Hepatocyte (in vitro differentiated cells): ENCODE data around the gene CHRNE. TPM values are rescaled to one million over a fixed set of nuclear protein-coding genes. Genes with fewer than 3 reads are reported as not detected.

Source experiments
- DNase-seq: peaks from one replicate; pipeline ENCODE4 v3.0.0-alpha.2; 2016; ENCODE audit warnings: low spot score
- H2AFZ ChIP-seq: fragments of 200-600 bp; sonication (generic); 2 replicates; pipeline ENCODE4 v1.6.0; 2016; ENCODE audit warnings: antibody characterized with exemption, mild to moderate bottlenecking
- H3K27ac ChIP-seq: fragments of 200-600 bp; sonication (generic); 2 replicates; pipeline ENCODE4 v1.5.1; 2016; ENCODE audit warnings: mild to moderate bottlenecking
- H3K27me3 ChIP-seq: fragments of 200-600 bp; sonication (generic); 2 replicates; pipeline ENCODE4 v1.6.1; 2016
- H3K36me3 ChIP-seq: fragments of 200-600 bp; sonication (generic); replicated peaks from 2 replicates; pipeline ENCODE4 v1.5.1; 2016; ENCODE audit warnings: low read depth; ENCODE audit not compliant: insufficient read depth
- H3K4me1 ChIP-seq: fragments of 200-600 bp; sonication (generic); 2 replicates; pipeline ENCODE4 v1.5.1; 2016; ENCODE audit warnings: mild to moderate bottlenecking, moderate library complexity; ENCODE audit not compliant: insufficient read depth
- H3K4me2 ChIP-seq: fragments of 200-600 bp; sonication (generic); 2 replicates; pipeline ENCODE4 v1.6.0; 2016
- H3K4me3 ChIP-seq: fragments of 200-600 bp; sonication (generic); 2 replicates; pipeline ENCODE4 v1.5.1; 2016; ENCODE audit warnings: mild to moderate bottlenecking
- H3K79me2 ChIP-seq: fragments of 200-600 bp; sonication (generic); 2 replicates; pipeline ENCODE4 v1.6.0; 2017; ENCODE audit warnings: mild to moderate bottlenecking
- H3K9me2 ChIP-seq: fragments of 200-600 bp; sonication (generic); replicated peaks from 2 replicates; pipeline ENCODE4 v1.6.0; 2017; ENCODE audit warnings: mild to moderate bottlenecking; ENCODE audit not compliant: insufficient read depth
- H3K9me3 ChIP-seq: fragments of 200-600 bp; sonication (generic); 2 replicates; pipeline ENCODE4 v1.5.1; 2016; ENCODE audit warnings: low read depth, mild to moderate bottlenecking
- H4K20me1 ChIP-seq: fragments of 200-600 bp; sonication (generic); 2 replicates; pipeline ENCODE4 v1.6.0; 2016; ENCODE audit warnings: mild to moderate bottlenecking; ENCODE audit not compliant: insufficient read depth, poor library complexity, severe bottlenecking
- EZH2 ChIP-seq: fragments of 200-600 bp; sonication (generic); IDR thresholded peaks from 2 replicates; pipeline ENCODE4 v1.6.1; 2016; ENCODE audit warnings: antibody characterized with exemption, mild to moderate bottlenecking, borderline replicate concordance
- EZH2phosphoT487 ChIP-seq: fragments of 200-600 bp; sonication (generic); IDR thresholded peaks from one replicate; pipeline ENCODE4 v1.6.1; 2018; ENCODE audit warnings: antibody characterized with exemption, mild to moderate bottlenecking, low read depth, moderate library complexity; ENCODE audit not compliant: unreplicated experiment, severe bottlenecking
- WGBS: methylation state at CpG from one replicate; pipeline ENCODE4 v1.1.6; 2016; ENCODE audit warnings: low lambda C conversion rate; ENCODE audit errors: missing lambda C conversion rate; 5-methylcytosine and 5-hydroxymethylcytosine counted together
- polyA plus RNA-seq: library from polyadenylated mRNA; unstranded; fragments of >200 nt; fragmentation: Nextera tagmentation; extraction: Ambion mirVana; gene quantifications from 2 replicates; pipeline ENCODE4 v1.2.1, GENCODE V29; 2016
- total RNA-seq: library from RNA; depleted of rRNA; stranded (reverse); fragments of >200 nt; gene quantifications from 2 replicates; pipeline ENCODE4 v1.2.3, GENCODE V29; 2014
- TF ChIP-seq, protein P1 (sequence below): fragments of 200-600 bp; sonication (generic); IDR thresholded peaks from 2 replicates; pipeline ENCODE4 v1.5.1; 2016; ENCODE audit warnings: antibody characterized with exemption, mild to moderate bottlenecking; ENCODE audit not compliant: poor library complexity

CHRNE gene
- total and polyA plus RNA-seq, 2 experiments from 2014 or later = 0.60 to 1.2 TPM

DNA sequence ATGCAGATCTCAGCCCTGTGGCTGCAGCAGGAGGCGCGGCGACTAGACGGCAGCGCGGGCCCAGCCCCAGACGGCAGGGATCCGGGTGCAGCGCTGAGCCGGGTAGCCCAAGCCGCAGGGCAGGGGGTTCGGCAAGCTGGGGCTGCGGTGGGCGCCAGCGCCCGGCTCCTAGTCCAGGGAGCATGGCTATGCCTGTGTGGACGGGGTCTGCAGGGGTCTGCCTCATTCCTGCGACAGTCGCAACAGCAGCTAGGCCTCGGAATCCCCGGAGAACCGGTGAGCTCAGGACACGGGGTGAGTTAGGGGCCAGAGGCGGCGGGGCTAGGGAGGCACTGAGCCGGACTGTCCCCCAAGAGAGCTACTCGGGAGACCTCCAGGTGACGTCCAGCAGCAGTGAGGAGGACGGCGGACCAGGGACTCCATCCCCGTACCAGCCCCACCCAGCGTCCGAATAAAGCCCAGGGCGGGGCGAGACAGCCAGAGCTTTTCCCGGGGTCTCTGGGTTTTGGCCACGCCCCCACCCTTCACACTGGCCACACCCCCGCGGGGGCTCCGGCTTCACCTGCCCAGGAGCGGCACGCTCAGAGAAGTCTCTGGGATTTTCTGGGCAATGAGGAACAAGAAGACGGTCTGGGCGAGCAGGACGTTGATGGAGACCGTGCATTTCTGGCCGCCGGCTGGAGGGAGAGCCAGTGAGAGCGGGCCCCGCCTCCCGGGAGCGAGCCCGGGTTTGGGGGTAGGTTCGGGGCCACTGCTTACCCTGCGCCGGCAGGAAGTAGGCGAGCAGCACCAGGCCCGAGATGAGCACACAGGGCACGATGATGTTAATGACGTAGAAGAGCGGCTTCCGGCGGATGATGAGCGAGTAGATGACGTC is 2.4 kb downstream of the CHRNE start:
- WGBS = 67% methylated on average over 64 of the region's 65 CpGs
- DNase-seq = no peak
- Histone ChIP-seq H3K27ac (no peak overlapping the region), H3K4me3 (peak overlapping the region; percentile 70), H3K79me2 (no peaks in the 10 kb centered on the region), H3K36me3 (no peaks in the 10 kb centered on the region), H3K9me2 (no peaks in the 10 kb centered on the region), H3K4me1 (peaks cover 7% of the 10 kb centered on the region), H2AFZ (no peak overlapping the region), H3K4me2 (peak overlapping the region; percentile 95), H3K27me3 (no peaks in the 10 kb centered on the region), H3K9me3 (no peaks in the 10 kb centered on the region), H4K20me1 (no peaks in the 10 kb centered on the region)
- TF ChIP-seq, protein P1, sequence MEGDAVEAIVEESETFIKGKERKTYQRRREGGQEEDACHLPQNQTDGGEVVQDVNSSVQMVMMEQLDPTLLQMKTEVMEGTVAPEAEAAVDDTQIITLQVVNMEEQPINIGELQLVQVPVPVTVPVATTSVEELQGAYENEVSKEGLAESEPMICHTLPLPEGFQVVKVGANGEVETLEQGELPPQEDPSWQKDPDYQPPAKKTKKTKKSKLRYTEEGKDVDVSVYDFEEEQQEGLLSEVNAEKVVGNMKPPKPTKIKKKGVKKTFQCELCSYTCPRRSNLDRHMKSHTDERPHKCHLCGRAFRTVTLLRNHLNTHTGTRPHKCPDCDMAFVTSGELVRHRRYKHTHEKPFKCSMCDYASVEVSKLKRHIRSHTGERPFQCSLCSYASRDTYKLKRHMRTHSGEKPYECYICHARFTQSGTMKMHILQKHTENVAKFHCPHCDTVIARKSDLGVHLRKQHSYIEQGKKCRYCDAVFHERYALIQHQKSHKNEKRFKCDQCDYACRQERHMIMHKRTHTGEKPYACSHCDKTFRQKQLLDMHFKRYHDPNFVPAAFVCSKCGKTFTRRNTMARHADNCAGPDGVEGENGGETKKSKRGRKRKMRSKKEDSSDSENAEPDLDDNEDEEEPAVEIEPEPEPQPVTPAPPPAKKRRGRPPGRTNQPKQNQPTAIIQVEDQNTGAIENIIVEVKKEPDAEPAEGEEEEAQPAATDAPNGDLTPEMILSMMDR = no peak
- no peak for TF ChIP-seq EZH2
- no peak for TF ChIP-seq EZH2phosphoT487

DNA sequence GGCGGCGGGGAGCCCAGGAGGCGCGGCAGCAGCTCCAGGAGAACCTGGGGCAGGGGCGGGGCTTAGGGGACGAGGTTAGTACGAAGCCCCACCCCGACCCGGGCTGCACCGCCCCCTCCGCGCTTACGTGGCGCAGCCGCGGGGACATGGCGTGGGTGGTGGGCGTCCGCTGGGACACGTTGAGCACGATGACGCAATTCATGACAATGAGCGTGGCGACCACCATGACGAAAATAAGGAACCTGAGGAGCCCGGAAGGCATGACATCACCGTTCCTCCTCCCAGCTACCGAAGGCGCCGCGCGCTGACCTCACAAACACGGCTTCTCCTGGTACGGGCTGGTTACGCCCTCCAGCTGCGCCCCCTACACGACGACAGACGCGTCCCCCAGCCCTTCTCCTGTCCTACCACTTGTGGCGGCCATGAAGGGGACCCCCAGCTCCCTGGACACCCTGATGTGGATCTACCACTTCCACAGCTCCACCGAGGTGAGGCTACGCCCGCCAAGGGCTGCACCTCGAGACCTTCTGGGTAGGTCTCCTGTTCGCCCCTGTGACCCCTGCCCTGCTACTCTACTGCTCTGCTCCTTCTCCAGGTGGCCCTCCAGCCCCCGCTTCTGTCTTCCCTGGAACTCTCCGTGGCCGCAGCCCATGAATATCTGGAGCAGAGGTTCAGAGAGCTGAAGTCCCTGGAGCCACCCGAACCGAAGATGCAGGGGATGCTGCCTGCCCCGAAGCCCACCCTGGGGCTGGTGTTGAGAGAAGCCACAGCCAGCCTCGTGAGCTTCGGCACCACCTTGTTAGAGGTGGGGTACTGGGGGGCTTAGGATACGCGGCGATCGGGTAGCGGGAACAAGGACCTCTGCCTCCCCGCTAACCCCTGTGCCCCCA is 3.3 kb downstream of the CHRNE start, which contains the start of gene C17orf107:
TSS of gene C17orf107 (plus strand) at position 196 of the 890 bp plus-strand sequence. CDS start at position 423, 227 bp downstream.
- H3K36me3 ChIP-seq = no peaks in the 10 kb centered on the region
- H4K20me1 ChIP-seq = no peaks in the 10 kb centered on the region
- H3K4me3 ChIP-seq = peak within 1 kb of the TSS; percentile 70
- no peaks in the 10 kb centered on the region for H3K79me2 ChIP-seq
- H3K27me3 ChIP-seq = no peaks in the 10 kb centered on the region
- TF ChIP-seq, protein P1 = no peak
- TF ChIP-seq EZH2phosphoT487 (no peak), EZH2 (no peak)
- H2AFZ ChIP-seq = peak within 1 kb of the TSS; percentile 87
- peaks cover 7% of the 10 kb centered on the region for H3K4me1 ChIP-seq
- no peaks in the 10 kb centered on the region for H3K9me2 ChIP-seq
- DNase-seq = peak; percentile 94
- H3K9me3 ChIP-seq = no peaks in the 10 kb centered on the region
- 28% methylated on average over 40 of the region's 60 CpGs for WGBS
- peak within 1 kb of the TSS; percentile 95 for H3K4me2 ChIP-seq
- peak within 1 kb of the TSS; percentile 47 for H3K27ac ChIP-seq

DNA sequence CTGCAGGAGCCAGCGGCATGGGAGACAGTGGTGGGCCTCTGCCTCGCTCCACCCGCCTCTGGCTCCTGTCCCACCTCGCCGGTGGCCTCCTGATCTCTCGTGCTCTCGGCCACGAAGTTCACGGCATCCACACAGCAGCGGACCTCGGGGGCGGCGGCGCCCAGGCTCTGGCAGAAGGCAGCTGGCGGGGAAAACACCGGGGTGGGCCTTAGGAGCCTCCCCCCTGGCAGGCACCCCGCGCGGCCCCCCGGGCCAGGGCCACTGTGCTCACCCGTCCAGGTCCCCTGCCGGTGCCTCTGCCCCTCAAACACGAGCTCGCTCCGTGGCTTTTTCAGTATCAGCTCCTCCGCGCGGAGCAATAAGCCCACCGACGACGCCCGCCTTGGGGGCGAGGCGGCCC is 4.0 kb downstream of the CHRNE start:
- H2AFZ ChIP-seq = peak overlapping the region; percentile 87
- no peaks in the 10 kb centered on the region for H3K27me3 ChIP-seq
- no peaks in the 10 kb centered on the region for H3K9me2 ChIP-seq
- no peaks in the 10 kb centered on the region for H3K9me3 ChIP-seq
- H3K4me3 ChIP-seq = peak overlapping the region; percentile 70
- WGBS = 52% methylated on average over 16 of the region's 34 CpGs
- TF ChIP-seq EZH2 (no peak), EZH2phosphoT487 (no peak)
- TF ChIP-seq, protein P1 = no peak
- H4K20me1 ChIP-seq = no peaks in the 10 kb centered on the region
- peak overlapping the region; percentile 36 for H3K27ac ChIP-seq
- peak overlapping the region; percentile 95 for H3K4me2 ChIP-seq
- H3K4me1 ChIP-seq = peaks cover 7% of the 10 kb centered on the region
- H3K36me3 ChIP-seq = no peaks in the 10 kb centered on the region
- DNase-seq = no peak
- no peaks in the 10 kb centered on the region for H3K79me2 ChIP-seq
